H1 (cell line): Measurements from ENCODE around the gene HMX1.

Source experiments
- CREB1 ChIP-seq: IDR thresholded peaks from 2 replicates; pipeline ENCODE4 v1.6.1; 2012; ENCODE audit warnings: inconsistent platforms
- FOSL1 ChIP-seq: IDR thresholded peaks from 2 replicates; pipeline ENCODE4 v1.6.1; 2011; ENCODE audit warnings: mild to moderate bottlenecking, low read depth, low read length, moderate library complexity; ENCODE audit not compliant: insufficient read depth
- NRF1 ChIP-seq: IDR thresholded peaks from 2 replicates; pipeline ENCODE4 v1.6.1; 2011; ENCODE audit warnings: mild to moderate bottlenecking, low read depth, low read length, improper control_type of control experiment
- TF ChIP-seq, protein P1 (sequence below), 3 experiments: IDR thresholded peaks; 1 replicate in 2 of 3; 2 replicates in 1 of 3; pipeline versions ENCODE4 v1.5.1 to v1.6.1; 2011; ENCODE audit warnings: low read length in 3 of 3, mild to moderate bottlenecking in 3 of 3, inconsistent platforms in 2 of 3, low read depth in 1 of 3, moderate library complexity in 1 of 3; ENCODE audit not compliant: insufficient read depth in 1 of 3; ENCODE audit errors: control extremely low read depth in 1 of 3
- TF ChIP-seq, protein P2 (sequence below): IDR thresholded peaks from 2 replicates; pipeline ENCODE4 v1.6.1; 2011; ENCODE audit warnings: low read length, improper control_type of control experiment

- TF ChIP-seq, protein P1, sequence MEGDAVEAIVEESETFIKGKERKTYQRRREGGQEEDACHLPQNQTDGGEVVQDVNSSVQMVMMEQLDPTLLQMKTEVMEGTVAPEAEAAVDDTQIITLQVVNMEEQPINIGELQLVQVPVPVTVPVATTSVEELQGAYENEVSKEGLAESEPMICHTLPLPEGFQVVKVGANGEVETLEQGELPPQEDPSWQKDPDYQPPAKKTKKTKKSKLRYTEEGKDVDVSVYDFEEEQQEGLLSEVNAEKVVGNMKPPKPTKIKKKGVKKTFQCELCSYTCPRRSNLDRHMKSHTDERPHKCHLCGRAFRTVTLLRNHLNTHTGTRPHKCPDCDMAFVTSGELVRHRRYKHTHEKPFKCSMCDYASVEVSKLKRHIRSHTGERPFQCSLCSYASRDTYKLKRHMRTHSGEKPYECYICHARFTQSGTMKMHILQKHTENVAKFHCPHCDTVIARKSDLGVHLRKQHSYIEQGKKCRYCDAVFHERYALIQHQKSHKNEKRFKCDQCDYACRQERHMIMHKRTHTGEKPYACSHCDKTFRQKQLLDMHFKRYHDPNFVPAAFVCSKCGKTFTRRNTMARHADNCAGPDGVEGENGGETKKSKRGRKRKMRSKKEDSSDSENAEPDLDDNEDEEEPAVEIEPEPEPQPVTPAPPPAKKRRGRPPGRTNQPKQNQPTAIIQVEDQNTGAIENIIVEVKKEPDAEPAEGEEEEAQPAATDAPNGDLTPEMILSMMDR (IDR thresholded peaks at IDR 0.05; ENCODE audit: control extremely low read depth in 1 of 3, insufficient read depth in 1 of 3, low read depth in 1 of 3, low read length in 3 of 3): no peak
- TF ChIP-seq NRF1 (no peak), CREB1 (no peak), FOSL1 (no peak)
- TF ChIP-seq, protein P2, sequence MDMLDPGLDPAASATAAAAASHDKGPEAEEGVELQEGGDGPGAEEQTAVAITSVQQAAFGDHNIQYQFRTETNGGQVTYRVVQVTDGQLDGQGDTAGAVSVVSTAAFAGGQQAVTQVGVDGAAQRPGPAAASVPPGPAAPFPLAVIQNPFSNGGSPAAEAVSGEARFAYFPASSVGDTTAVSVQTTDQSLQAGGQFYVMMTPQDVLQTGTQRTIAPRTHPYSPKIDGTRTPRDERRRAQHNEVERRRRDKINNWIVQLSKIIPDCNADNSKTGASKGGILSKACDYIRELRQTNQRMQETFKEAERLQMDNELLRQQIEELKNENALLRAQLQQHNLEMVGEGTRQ: no peak
Observed at GRCh38 chr4:8900588-8900987, 28.9 kb upstream of the HMX1 start.
